HCT116 (cell line): ENCODE measurements around the gene MGAT4C. TPM values are rescaled to one million over a fixed set of nuclear protein-coding genes. Genes with fewer than 3 reads are reported as not detected.

Experiments used
- ATAC-seq: fragments of 200-7000 bp; cut with Tn5 transposase; 2 replicates; pipeline ENCODE4 v1.9.1; 2020; ENCODE audit warnings: mild to moderate bottlenecking, moderate library complexity
- BruUV-seq: library from RNA; stranded (reverse); fragments of 400-500 nt; replicated peaks from 2 replicates; lab custom pipeline; 2021; lab: Mats Ljungman, UMichigan
- CTCF ChIA-PET: fragments of 300-600 bp; sonication (Branson Sonifier 250); formaldehyde crosslinking; loops from one replicate; lab custom pipeline; 2021; ENCODE audit warnings: antibody characterized with exemption; lab: Charles Lee
- POLR2A ChIA-PET: fragments of 300-600, 350-600 bp; sonication (Branson Sonifier 250); formaldehyde crosslinking; loops from one replicate; lab custom pipeline; 2021; ENCODE audit warnings: antibody characterized with exemption; lab: Charles Lee
- RAD21 ChIA-PET, 2 experiments: fragments of 300-600 bp; sonication (Branson Sonifier 250); formaldehyde crosslinking; loops; one replicate each; lab custom pipeline; 2023; ENCODE audit warnings: low total read pairs in 2 of 2; ENCODE audit not compliant: uncharacterized antibody in 2 of 2, unreplicated experiment in 2 of 2, low non-redundant PET in 1 of 2; lab: Charles Lee
- DNase-seq: peaks from one replicate; pipeline ENCODE4 v3.0.0-alpha.2; 2010; ENCODE audit warnings: low read depth, low spot score
- H2AFZ ChIP-seq: fragments of 200-600 bp; shearing (Covaris generic), sonication (generic); 2 replicates; pipeline ENCODE4 v1.6.1; 2017; ENCODE audit warnings: low read depth, mixed run types, mixed read lengths, antibody characterized with exemption, low read length; ENCODE audit not compliant: poor library complexity, severe bottlenecking
- H3K27ac ChIP-seq: 2 replicates; pipeline ENCODE4 v1.5.1; 2012; ENCODE audit warnings: low read depth, low read length
- H3K27me3 ChIP-seq: fragments of 200-600 bp; sonication (generic); 2 replicates; pipeline ENCODE4 v1.6.1; 2016; ENCODE audit warnings: mixed run types, low read length, mixed read lengths; ENCODE audit not compliant: insufficient read depth
- H3K36me3 ChIP-seq, 2 experiments: fragments of 200-500 bp in 1 of 2; fragments of 200-600 bp in 1 of 2; sonication (Bioruptor generic) in 1 of 2; sonication (generic) in 1 of 2; 2 replicates each; pipeline versions ENCODE4 v1.5.1 to v1.6.1; 2014 to 2016; ENCODE audit warnings: low read length in 2 of 2, inconsistent platforms in 1 of 2, mixed read lengths in 1 of 2, mixed run types in 1 of 2; ENCODE audit not compliant: insufficient read depth in 2 of 2, control insufficient read depth in 1 of 2
- H3K4me1 ChIP-seq, 2 experiments: fragments of 200-600 bp in 1 of 2; sonication (generic) in 1 of 2; 2 replicates each; pipeline versions ENCODE4 v1.5.1 to v1.6.1; 2012 to 2017; ENCODE audit warnings: low read length in 2 of 2, inconsistent platforms in 1 of 2, mild to moderate bottlenecking in 1 of 2, mixed read lengths in 1 of 2, mixed run types in 1 of 2, moderate library complexity in 1 of 2; ENCODE audit not compliant: insufficient read depth in 2 of 2, control insufficient read depth in 1 of 2
- H3K4me2 ChIP-seq: fragments of 200-600 bp; sonication (generic); 2 replicates; pipeline ENCODE4 v1.6.1; 2017; ENCODE audit warnings: mixed run types, low read length, mixed read lengths
- H3K4me3 ChIP-seq, 2 experiments: fragments of 200-600 bp in 1 of 2; sonication (generic) in 1 of 2; replicated peaks in 1 of 2; 2 replicates each; pipeline ENCODE4 v1.5.1; 2011 to 2016; ENCODE audit warnings: low read length in 2 of 2, control low read depth in 1 of 2, low read depth in 1 of 2, mild to moderate bottlenecking in 1 of 2, mixed read lengths in 1 of 2, mixed run types in 1 of 2
- H3K79me2 ChIP-seq: fragments of 200-600 bp; sonication (generic); 2 replicates; pipeline ENCODE4 v1.6.1; 2017; ENCODE audit warnings: mild to moderate bottlenecking, mixed run types, low read length, moderate library complexity, mixed read lengths; ENCODE audit not compliant: insufficient read depth
- H3K9ac ChIP-seq: fragments of 200-600 bp; sonication (generic); 2 replicates; pipeline ENCODE4 v1.6.1; 2016; ENCODE audit warnings: low read length, mixed read lengths
- H3K9me2 ChIP-seq: fragments of 200-600 bp; sonication (generic), shearing (Covaris generic); 2 replicates; pipeline ENCODE4 v1.6.1; 2017; ENCODE audit warnings: mixed run types, mild to moderate bottlenecking, moderate library complexity; ENCODE audit not compliant: insufficient read depth
- H3K9me3 ChIP-seq, 2 experiments: fragments of 200-500 bp in 1 of 2; fragments of 200-600 bp in 1 of 2; sonication (Bioruptor generic) in 1 of 2; sonication (generic) in 1 of 2; 2 replicates each; pipeline ENCODE4 v1.6.1; 2014 to 2017; ENCODE audit warnings: low read length in 2 of 2, mixed read lengths in 2 of 2, inconsistent platforms in 1 of 2, low read depth in 1 of 2, mild to moderate bottlenecking in 1 of 2, mixed run types in 1 of 2, moderate library complexity in 1 of 2; ENCODE audit not compliant: control insufficient read depth in 1 of 2, insufficient read depth in 1 of 2
- H4K20me1 ChIP-seq: fragments of 200-600 bp; sonication (generic), shearing (Covaris generic); 2 replicates; pipeline ENCODE4 v1.6.1; 2017; ENCODE audit warnings: mixed run types, mild to moderate bottlenecking, moderate library complexity; ENCODE audit not compliant: insufficient read depth
- CBX3 ChIP-seq: IDR thresholded peaks from 2 replicates; pipeline ENCODE4 v1.6.1; 2012; ENCODE audit warnings: low read depth
- CEBPB ChIP-seq: IDR thresholded peaks from 2 replicates; pipeline ENCODE4 v1.6.1; 2012; ENCODE audit warnings: low read depth
- EGR1 ChIP-seq: IDR thresholded peaks from 2 replicates; pipeline ENCODE4 v1.6.1; 2012; ENCODE audit warnings: low read depth
- FOSL1 ChIP-seq: IDR thresholded peaks from 2 replicates; pipeline ENCODE4 v1.6.1; 2012; ENCODE audit warnings: low read depth
- POLR2A ChIP-seq: IDR thresholded peaks from 2 replicates; pipeline ENCODE4 v1.7.0; 2011; ENCODE audit warnings: borderline replicate concordance; ENCODE audit not compliant: insufficient read depth, insufficient read length; ENCODE audit errors: extremely low read depth
- POLR2AphosphoS5 ChIP-seq: IDR thresholded peaks from 2 replicates; pipeline ENCODE4 v1.6.1; 2011; ENCODE audit warnings: mild to moderate bottlenecking, low read depth, low read length, moderate library complexity
- RAD21 ChIP-seq: IDR thresholded peaks from 2 replicates; pipeline ENCODE4 v1.6.1; 2012; ENCODE audit warnings: low read depth, mild to moderate bottlenecking
- SIN3A ChIP-seq: IDR thresholded peaks from 2 replicates; pipeline ENCODE4 v1.6.1; 2012; ENCODE audit warnings: low read depth
- SRF ChIP-seq: IDR thresholded peaks from 2 replicates; pipeline ENCODE4 v1.6.1; 2012; ENCODE audit warnings: low read depth
- YY1 ChIP-seq: IDR thresholded peaks from 2 replicates; pipeline ENCODE4 v1.6.1; 2011; ENCODE audit warnings: low read length, low read depth, moderate library complexity, mild to moderate bottlenecking; ENCODE audit not compliant: insufficient replicate concordance; ENCODE audit errors: extremely low read depth
- ZFX ChIP-seq: fragments of 450-650 bp; IDR thresholded peaks from 2 replicates; pipeline ENCODE4 v1.6.1; 2017
- intact Hi-C: fragments of 100-400 bp; cut with micrococcal nuclease; formaldehyde crosslinking; loops from 2 replicates; pipeline ENCODE4 v1.10.0; 2022
- total RNA-seq: library from RNA; stranded (reverse); gene quantifications from one replicate; pipeline ENCODE4 v1.2.1, GENCODE V29; 2021; ENCODE audit not compliant: unreplicated experiment
- TF ChIP-seq, protein P1 (sequence below): IDR thresholded peaks from 2 replicates; pipeline ENCODE4 v1.6.1; 2012
- TF ChIP-seq, protein P2 (sequence below): IDR thresholded peaks from 2 replicates; pipeline ENCODE4 v1.6.1; 2012; ENCODE audit warnings: low read depth

MGAT4C gene
- total RNA-seq, 1 experiment from 2014 or later, result not detected

DNA sequence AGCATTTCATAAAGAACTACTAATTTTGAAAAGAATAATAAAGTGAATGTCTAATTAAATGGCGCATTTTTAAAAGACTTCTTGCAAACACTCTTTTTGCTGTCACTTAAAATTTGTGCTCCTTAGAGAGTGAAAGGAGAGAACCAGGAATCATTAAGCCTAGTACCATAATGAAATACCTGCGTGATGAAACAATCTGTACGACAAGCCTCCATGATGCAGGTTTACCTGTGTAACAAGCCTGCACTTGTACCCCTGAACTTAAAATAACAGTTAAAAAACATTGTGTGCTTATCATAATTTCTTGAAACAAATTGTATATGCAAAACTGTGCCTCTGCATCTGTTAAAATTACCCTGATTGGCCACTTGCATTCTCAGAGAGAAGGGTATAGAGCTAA, 108.1 kb downstream of the MGAT4C start:
- no TSS peak for BruUV-seq
- H3K79me2 ChIP-seq, result no peaks in the 10 kb centered on the region
- no peak for TF ChIP-seq CBX3
- no peak for TF ChIP-seq YY1
- no peak for TF ChIP-seq SRF
- TF ChIP-seq SIN3A, result no peak
- TF ChIP-seq ZFX, result no peak
- no peak for TF ChIP-seq RAD21
- TF ChIP-seq POLR2A, result no peak
- no peak for TF ChIP-seq FOSL1
- TF ChIP-seq EGR1, result no peak
- TF ChIP-seq, protein P1, sequence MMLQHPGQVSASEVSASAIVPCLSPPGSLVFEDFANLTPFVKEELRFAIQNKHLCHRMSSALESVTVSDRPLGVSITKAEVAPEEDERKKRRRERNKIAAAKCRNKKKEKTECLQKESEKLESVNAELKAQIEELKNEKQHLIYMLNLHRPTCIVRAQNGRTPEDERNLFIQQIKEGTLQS, result no peak
- TF ChIP-seq POLR2AphosphoS5, result no peak
- TF ChIP-seq, protein P2, sequence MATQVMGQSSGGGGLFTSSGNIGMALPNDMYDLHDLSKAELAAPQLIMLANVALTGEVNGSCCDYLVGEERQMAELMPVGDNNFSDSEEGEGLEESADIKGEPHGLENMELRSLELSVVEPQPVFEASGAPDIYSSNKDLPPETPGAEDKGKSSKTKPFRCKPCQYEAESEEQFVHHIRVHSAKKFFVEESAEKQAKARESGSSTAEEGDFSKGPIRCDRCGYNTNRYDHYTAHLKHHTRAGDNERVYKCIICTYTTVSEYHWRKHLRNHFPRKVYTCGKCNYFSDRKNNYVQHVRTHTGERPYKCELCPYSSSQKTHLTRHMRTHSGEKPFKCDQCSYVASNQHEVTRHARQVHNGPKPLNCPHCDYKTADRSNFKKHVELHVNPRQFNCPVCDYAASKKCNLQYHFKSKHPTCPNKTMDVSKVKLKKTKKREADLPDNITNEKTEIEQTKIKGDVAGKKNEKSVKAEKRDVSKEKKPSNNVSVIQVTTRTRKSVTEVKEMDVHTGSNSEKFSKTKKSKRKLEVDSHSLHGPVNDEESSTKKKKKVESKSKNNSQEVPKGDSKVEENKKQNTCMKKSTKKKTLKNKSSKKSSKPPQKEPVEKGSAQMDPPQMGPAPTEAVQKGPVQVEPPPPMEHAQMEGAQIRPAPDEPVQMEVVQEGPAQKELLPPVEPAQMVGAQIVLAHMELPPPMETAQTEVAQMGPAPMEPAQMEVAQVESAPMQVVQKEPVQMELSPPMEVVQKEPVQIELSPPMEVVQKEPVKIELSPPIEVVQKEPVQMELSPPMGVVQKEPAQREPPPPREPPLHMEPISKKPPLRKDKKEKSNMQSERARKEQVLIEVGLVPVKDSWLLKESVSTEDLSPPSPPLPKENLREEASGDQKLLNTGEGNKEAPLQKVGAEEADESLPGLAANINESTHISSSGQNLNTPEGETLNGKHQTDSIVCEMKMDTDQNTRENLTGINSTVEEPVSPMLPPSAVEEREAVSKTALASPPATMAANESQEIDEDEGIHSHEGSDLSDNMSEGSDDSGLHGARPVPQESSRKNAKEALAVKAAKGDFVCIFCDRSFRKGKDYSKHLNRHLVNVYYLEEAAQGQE, result no peak
- TF ChIP-seq CEBPB, result no peak
- H4K20me1 ChIP-seq, result no peaks in the 10 kb centered on the region
- no peak overlapping the region for H2AFZ ChIP-seq
- intact Hi-C loops, result no loop called here
- no peaks in the 10 kb centered on the region for H3K4me1 ChIP-seq
- no peak overlapping the region for H3K4me2 ChIP-seq
- DNase-seq, result no peak
- H3K9me3 ChIP-seq, result no peaks in the 10 kb centered on the region
- ChIA-PET CTCF (no interaction called here), RAD21 (no interaction called here), POLR2A (no interaction called here)
- no peaks in the 10 kb centered on the region for H3K27me3 ChIP-seq
- no peak for ATAC-seq
- H3K36me3 ChIP-seq, result no peaks in the 10 kb centered on the region
- H3K9me2 ChIP-seq, result no peaks in the 10 kb centered on the region
- H3K4me3 ChIP-seq, result no peak overlapping the region
- no peak overlapping the region for H3K9ac ChIP-seq
- H3K27ac ChIP-seq, result no peak overlapping the region
